AG04449 (cell line): ENCODE measurements around the gene ROBO2.

ENCODE experiments used
- CTCF ChIA-PET: fragments of 350-600 bp; formaldehyde crosslinking; extraction: SDS; loops from one replicate; lab custom pipeline; 2021; ENCODE audit warnings: antibody characterized with exemption; lab: Yijun Ruan, JAX
- POLR2A ChIA-PET: fragments of 400-600, 350-600 bp; formaldehyde crosslinking; extraction: SDS; loops from one replicate; lab custom pipeline; 2020; ENCODE audit warnings: antibody characterized with exemption, inconsistent platforms; lab: Yijun Ruan, JAX
- DNase-seq: peaks from one replicate; pipeline ENCODE4 v3.0.0-alpha.2; 2010; ENCODE audit warnings: low read depth, low spot score
- H3K4me3 ChIP-seq: 2 replicates; pipeline ENCODE4 v1.5.1; 2011; ENCODE audit warnings: low read depth, mild to moderate bottlenecking, control low read depth, low read length
- CTCF ChIP-seq: IDR thresholded peaks from one replicate; pipeline ENCODE4 v1.5.1; 2011; ENCODE audit warnings: mild to moderate bottlenecking, moderate library complexity, low read length, control low read depth, inconsistent platforms; ENCODE audit not compliant: insufficient read depth; ENCODE audit errors: missing control alignments

ROBO2 gene

DNA sequence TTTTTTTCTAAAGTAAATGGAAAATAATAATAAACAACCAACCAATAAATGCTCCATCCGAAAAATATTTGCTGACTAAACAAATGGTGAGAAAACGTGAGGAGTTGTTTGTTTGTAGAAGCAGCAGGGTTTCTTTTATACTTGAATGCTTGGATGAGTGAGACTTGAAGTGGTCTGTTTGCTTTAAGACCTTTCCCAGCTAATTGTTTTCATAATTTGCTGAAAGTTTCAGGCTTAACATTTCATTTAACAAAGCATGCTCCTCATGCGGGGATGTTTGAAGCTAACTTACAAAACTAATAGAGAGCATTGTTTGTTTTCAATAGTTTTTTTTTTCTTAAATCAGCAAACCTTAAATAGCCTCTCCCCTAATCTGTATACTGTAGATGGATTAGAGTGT, 484.6 kb downstream of the ROBO2 start:
- no peak overlapping the region for H3K4me3 ChIP-seq
- ChIA-PET POLR2A (no interaction called here), CTCF (no interaction called here)
- DNase-seq, result no peak
- TF ChIP-seq CTCF, result no peak

DNA sequence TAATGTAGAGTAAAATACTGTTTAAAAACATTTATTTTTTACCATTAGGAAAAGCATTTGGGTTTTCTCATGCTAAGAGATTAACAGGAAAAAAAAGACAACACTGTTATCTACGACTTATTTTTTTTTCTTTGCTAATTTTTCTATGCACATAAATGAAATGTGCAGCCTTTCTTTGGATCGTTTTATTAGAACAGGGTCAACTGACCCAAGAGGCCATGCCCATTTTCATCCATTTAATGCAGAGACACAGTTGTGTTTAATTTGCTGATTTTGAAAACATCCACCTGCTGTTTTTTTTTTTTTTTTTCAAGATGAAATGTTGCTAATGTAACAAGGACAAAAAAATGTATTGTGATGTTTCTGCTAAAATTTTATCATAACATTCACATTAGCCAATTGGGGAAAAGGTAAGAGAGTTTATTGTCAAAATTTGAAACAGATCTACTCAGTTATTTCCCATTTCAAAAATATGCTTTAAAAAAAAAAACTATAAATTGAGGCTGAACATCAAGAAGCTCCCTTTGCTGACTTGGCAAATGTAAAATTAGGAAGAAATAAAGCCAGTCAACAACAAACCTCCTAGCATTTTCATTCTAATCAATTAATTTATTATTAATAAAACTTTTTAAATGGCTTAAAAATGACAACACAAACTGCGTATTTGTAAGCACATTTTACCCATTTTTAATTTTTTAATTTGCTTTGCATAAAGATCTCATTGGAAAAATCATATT, 485.2 kb downstream of the ROBO2 start:
- no peak overlapping the region for H3K4me3 ChIP-seq
- CTCF ChIA-PET, result no interaction called here
- POLR2A ChIA-PET, result no interaction called here
- no peak for DNase-seq
- TF ChIP-seq CTCF, result no peak

DNA sequence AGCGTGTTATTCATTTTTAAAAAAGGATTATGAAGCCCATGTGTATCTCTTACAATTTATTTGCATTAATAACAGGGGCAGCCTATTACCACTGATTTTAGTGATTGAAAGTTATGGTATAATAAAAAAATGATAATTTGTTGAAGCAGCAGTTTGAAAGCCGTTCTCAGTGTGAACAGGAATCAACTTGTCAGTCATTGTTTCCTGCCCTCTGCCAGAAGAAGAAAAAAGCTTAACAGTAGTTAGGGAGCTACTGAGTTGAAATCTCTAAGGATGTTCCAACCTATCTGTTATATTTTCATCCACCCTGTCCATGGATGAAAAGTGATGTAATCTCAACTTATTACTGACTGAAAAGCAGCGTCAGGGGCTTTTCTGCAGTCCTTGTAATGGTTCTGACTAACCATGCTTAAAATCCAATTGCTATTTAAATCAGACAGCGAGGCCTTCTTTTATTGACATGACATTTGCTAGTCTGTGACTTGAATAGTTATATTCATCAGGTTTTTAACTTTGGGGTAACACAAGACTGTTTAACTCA, 486.7 kb downstream of the ROBO2 start:
- DNase-seq, result no peak
- no peak overlapping the region for H3K4me3 ChIP-seq
- POLR2A ChIA-PET, result no interaction called here
- no peak for TF ChIP-seq CTCF
- CTCF ChIA-PET, result no interaction called here

DNA sequence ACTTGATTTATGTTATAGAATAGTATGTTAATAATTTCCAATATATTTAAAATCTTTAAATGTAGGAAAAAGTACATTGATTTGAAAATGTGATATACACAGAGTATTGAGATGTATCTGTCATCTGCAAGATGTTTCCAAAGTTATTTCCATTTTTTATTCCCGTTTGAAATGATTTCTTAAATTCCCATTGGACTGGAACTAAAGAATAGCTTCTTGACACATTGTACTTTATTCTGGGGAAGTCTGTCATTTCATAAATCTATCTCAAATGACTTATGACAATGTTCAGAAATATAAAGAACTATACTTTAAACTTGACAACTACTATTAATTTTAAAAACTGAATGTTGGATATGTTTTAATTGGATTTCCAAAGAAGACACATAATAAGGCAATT, 489.6 kb downstream of the ROBO2 start:
- ChIA-PET POLR2A (no interaction called here), CTCF (no interaction called here)
- no peak for DNase-seq
- no peak overlapping the region for H3K4me3 ChIP-seq
- TF ChIP-seq CTCF, result no peak

DNA sequence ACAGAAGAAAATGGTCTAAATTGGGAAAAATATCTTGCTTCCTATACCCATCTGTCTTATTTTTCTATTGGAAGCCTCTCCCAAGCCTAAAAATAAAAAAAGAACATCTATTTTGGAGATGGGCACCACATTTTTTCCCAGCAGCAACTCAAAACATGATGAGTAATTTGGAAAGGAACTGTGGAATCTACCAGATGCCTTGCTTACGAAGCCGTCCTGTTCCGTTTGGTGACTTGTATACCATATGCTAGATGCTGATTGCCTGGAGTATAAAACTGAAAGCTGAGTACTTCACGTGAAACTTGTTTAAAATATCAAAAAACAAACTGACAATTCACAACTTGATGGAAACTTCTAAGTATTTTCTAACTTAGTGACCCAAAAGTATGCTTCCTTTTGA, 491.0 kb downstream of the ROBO2 start:
- ChIA-PET CTCF (no interaction called here), POLR2A (no interaction called here)
- TF ChIP-seq CTCF, result no peak
- DNase-seq, result peak; percentile 1
- no peak overlapping the region for H3K4me3 ChIP-seq

- TF ChIP-seq CTCF, result no peak
- H3K4me3 ChIP-seq, result no peak overlapping the region
- no peak for DNase-seq
- CTCF ChIA-PET, result no interaction called here
- POLR2A ChIA-PET, result no interaction called here
These were observed 495.2 kb downstream of the ROBO2 start for GRCh38 chr3:77535116-77535515.
